Type B pancreatic cell (in vitro differentiated cells): ENCODE results near the gene TP53RK. TPM values are rescaled to one million over a fixed set of nuclear protein-coding genes. Genes with fewer than 3 reads are reported as not detected.

Source experiments
- DNase-seq: peaks from one replicate; pipeline ENCODE4 v3.0.0; 2021; ENCODE audit warnings: mixed read lengths; ENCODE audit not compliant: unreplicated experiment; ENCODE audit errors: extremely low spot score
- H3K27ac Mint-ChIP-seq: 2 replicates; pipeline ENCODE4 v1.8.0; 2021; ENCODE audit warnings: mild to moderate bottlenecking, mixed read lengths
- H3K27me3 Mint-ChIP-seq: 2 replicates; pipeline ENCODE4 v1.8.0; 2021; ENCODE audit warnings: mixed read lengths
- H3K36me3 Mint-ChIP-seq: 2 replicates; pipeline ENCODE4 v1.8.0; 2021; ENCODE audit warnings: mixed read lengths
- H3K4me1 Mint-ChIP-seq: one replicate; pipeline ENCODE4 v1.8.0; 2021; ENCODE audit warnings: mixed read lengths; ENCODE audit not compliant: unreplicated experiment
- H3K4me3 Mint-ChIP-seq: 2 replicates; pipeline ENCODE4 v1.8.0; 2021; ENCODE audit warnings: mild to moderate bottlenecking, mixed read lengths
- H3K9me3 Mint-ChIP-seq: 2 replicates; pipeline ENCODE4 v1.8.0; 2021; ENCODE audit warnings: mixed read lengths
- CTCF ChIP-seq: fragments of 200-600 bp; sonication (generic); conservative IDR thresholded peaks from 2 replicates; pipeline ENCODE4 v1.5.0; 2021; ENCODE audit warnings: antibody characterized with exemption, mild to moderate bottlenecking
- total RNA-seq: library from RNA; stranded (reverse); gene quantifications from 2 replicates; pipeline ENCODE4 v1.2.1, GENCODE V29; 2021; ENCODE audit warnings: low replicate concordance

The TP53RK gene
- total RNA-seq, 1 donor from 2014 or later, result 13.6 TPM

- peaks cover 54% of the 10 kb centered on the region for H3K27me3 Mint-ChIP-seq
- peak; percentile 70 for DNase-seq
- H3K36me3 Mint-ChIP-seq, result no peaks in the 10 kb centered on the region
- H3K27ac Mint-ChIP-seq, result no peak within 1 kb of the TSS
- H3K4me3 Mint-ChIP-seq, result peak within 1 kb of the TSS; percentile 79
- no peak for TF ChIP-seq CTCF
- peaks cover 4% of the 10 kb centered on the region for H3K4me1 Mint-ChIP-seq
- no peaks in the 10 kb centered on the region for H3K9me3 Mint-ChIP-seq
Observed at GRCh38 chr20:46651091-46651962, 37.9 kb downstream of the TP53RK start, which contains the start of gene SLC13A3. SLC13A3 (minus strand) TSS chr20:46651459; CDS start chr20:46651421, 38 bp downstream.

- no peak overlapping the region for H3K27ac Mint-ChIP-seq
- no peaks in the 10 kb centered on the region for H3K9me3 Mint-ChIP-seq
- TF ChIP-seq CTCF, result no peak
- H3K27me3 Mint-ChIP-seq, result peaks cover 55% of the 10 kb centered on the region
- DNase-seq, result no peak
- peaks cover 4% of the 10 kb centered on the region for H3K4me1 Mint-ChIP-seq
- no peaks in the 10 kb centered on the region for H3K36me3 Mint-ChIP-seq
- H3K4me3 Mint-ChIP-seq, result peak overlapping the region; percentile 79
Observed at GRCh38 chr20:46650575-46651090, 38.6 kb downstream of the TP53RK start.

GRCh38 chr20:46649965-46650542 lies 39.2 kb downstream of the TP53RK start:
- H3K4me1 Mint-ChIP-seq, result peaks cover 4% of the 10 kb centered on the region
- H3K4me3 Mint-ChIP-seq, result no peak overlapping the region
- no peak for DNase-seq
- H3K36me3 Mint-ChIP-seq, result no peaks in the 10 kb centered on the region
- TF ChIP-seq CTCF, result no peak
- H3K9me3 Mint-ChIP-seq, result no peaks in the 10 kb centered on the region
- H3K27ac Mint-ChIP-seq, result no peak overlapping the region
- H3K27me3 Mint-ChIP-seq, result peaks cover 55% of the 10 kb centered on the region

GRCh38 chr20:46649650-46649949 lies 39.6 kb downstream of the TP53RK start:
- Mint-ChIP-seq H3K4me3 (no peak overlapping the region), H3K27me3 (peaks cover 55% of the 10 kb centered on the region), H3K27ac (no peak overlapping the region), H3K4me1 (peaks cover 4% of the 10 kb centered on the region), H3K36me3 (no peaks in the 10 kb centered on the region), H3K9me3 (no peaks in the 10 kb centered on the region)
- TF ChIP-seq CTCF, result no peak
- DNase-seq, result peak; percentile 22

GRCh38 chr20:46648903-46649649 lies 40.2 kb downstream of the TP53RK start:
- H3K27ac Mint-ChIP-seq, result no peak overlapping the region
- peaks cover 53% of the 10 kb centered on the region for H3K27me3 Mint-ChIP-seq
- no peaks in the 10 kb centered on the region for H3K36me3 Mint-ChIP-seq
- DNase-seq, result peak; percentile 27
- peaks cover 4% of the 10 kb centered on the region for H3K4me1 Mint-ChIP-seq
- H3K9me3 Mint-ChIP-seq, result no peaks in the 10 kb centered on the region
- no peak for TF ChIP-seq CTCF
- H3K4me3 Mint-ChIP-seq, result no peak overlapping the region
